Hematopoietic multipotent progenitor cell treated with erythropoietin and hydrocortisone succinate and interleukin-3 and kit ligand, for 15 days (in vitro differentiated cells): Measurements from ENCODE around the gene CHAT.

ENCODE experiments used
- DNase-seq: peaks from one replicate; pipeline ENCODE4 v3.0.0-alpha.2; 2015; ENCODE audit warnings: low spot score

The CHAT gene

GRCh38 chr10:49688920-49689319, 75.1 kb downstream of the CHAT start:
- no peak for DNase-seq

GRCh38 chr10:49689882-49690510, 76.2 kb downstream of the CHAT start:
- DNase-seq: no peak

- no peak for DNase-seq
Measured at GRCh38 chr10:49690698-49691356, 77.0 kb downstream of the CHAT start.

GRCh38 chr10:49691588-49691987, 77.8 kb downstream of the CHAT start:
- no peak for DNase-seq

- no peak for DNase-seq
Measured at GRCh38 chr10:49694466-49694865, 80.6 kb downstream of the CHAT start.

GRCh38 chr10:49696311-49696710, 82.5 kb downstream of the CHAT start:
- DNase-seq: no peak

GRCh38 chr10:49698679-49699078, 84.8 kb downstream of the CHAT start:
- no peak for DNase-seq

- no peak for DNase-seq
Measured at GRCh38 chr10:49700211-49700610, 86.4 kb downstream of the CHAT start.

GRCh38 chr10:49700997-49701396, 87.2 kb downstream of the CHAT start:
- DNase-seq: no peak

- no peak for DNase-seq
Measured at GRCh38 chr10:49707585-49707984, 93.7 kb downstream of the CHAT start.

- DNase-seq: no peak
Measured at GRCh38 chr10:49709934-49710333, 96.1 kb downstream of the CHAT start.

- DNase-seq: no peak
Measured at GRCh38 chr10:49710966-49711365, 97.1 kb downstream of the CHAT start.

- no peak for DNase-seq
Measured at GRCh38 chr10:49711481-49711880, 97.6 kb downstream of the CHAT start.

- DNase-seq: no peak
Measured at GRCh38 chr10:49713266-49713665, 99.4 kb downstream of the CHAT start.
